A673 (cell line): Measurements from ENCODE around the gene MAT2A.

Source experiments
- EZH2 ChIP-seq: fragments of 200-600 bp; sonication (generic); IDR thresholded peaks from 2 replicates; pipeline ENCODE4 v1.6.1; 2017; ENCODE audit warnings: borderline replicate concordance, low read depth, mild to moderate bottlenecking, mixed read lengths, antibody characterized with exemption, low read length; ENCODE audit not compliant: poor library complexity, severe bottlenecking
- TF ChIP-seq, protein P1 (sequence below): fragments of 300-800, 200-600 bp; sonication (generic); conservative IDR thresholded peaks from 2 replicates; pipeline ENCODE4 v1.5.1; 2017; ENCODE audit warnings: low read depth, mild to moderate bottlenecking, antibody characterized with exemption, low read length, moderate library complexity, mixed read lengths

DNA sequence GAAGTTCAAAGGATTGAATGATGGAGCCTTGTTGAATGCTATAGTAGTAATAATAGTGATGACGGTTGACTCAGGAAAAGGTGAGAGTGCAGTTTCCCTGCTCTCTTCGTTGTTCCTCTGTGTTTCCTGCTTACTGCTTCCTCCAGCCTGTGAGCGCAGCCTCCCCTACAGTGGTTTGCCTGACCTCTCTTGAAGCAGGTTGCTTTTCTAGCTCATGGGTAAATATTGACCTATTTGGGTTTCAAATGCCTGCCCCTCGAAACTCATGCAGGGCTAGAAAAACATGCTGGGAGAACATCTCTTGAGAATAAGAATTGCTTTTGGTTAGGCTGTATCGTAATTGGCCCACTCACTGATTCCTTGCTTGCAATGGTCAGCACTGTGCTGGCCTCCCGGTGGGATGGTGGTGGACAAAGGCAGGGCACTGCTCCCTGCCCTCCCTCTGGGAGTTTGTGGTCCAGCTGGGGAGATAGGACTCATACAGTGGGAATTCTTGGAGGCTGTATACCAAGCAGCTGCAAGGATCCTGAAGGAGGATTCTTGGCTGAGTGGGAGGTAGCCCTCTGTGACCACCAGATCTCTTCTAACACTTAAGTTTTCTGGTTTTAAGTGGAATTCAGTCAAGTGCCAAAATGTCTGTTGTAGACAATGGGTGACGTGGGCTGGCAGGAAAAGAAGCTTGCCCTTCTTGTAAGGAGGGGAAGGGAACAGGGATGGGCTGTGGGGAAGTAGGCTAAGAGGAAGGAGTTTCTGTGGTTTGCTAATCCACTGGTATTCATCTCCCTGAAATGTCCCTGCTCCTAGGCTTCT lies 51.2 kb downstream of the MAT2A start:
- TF ChIP-seq, protein P1, sequence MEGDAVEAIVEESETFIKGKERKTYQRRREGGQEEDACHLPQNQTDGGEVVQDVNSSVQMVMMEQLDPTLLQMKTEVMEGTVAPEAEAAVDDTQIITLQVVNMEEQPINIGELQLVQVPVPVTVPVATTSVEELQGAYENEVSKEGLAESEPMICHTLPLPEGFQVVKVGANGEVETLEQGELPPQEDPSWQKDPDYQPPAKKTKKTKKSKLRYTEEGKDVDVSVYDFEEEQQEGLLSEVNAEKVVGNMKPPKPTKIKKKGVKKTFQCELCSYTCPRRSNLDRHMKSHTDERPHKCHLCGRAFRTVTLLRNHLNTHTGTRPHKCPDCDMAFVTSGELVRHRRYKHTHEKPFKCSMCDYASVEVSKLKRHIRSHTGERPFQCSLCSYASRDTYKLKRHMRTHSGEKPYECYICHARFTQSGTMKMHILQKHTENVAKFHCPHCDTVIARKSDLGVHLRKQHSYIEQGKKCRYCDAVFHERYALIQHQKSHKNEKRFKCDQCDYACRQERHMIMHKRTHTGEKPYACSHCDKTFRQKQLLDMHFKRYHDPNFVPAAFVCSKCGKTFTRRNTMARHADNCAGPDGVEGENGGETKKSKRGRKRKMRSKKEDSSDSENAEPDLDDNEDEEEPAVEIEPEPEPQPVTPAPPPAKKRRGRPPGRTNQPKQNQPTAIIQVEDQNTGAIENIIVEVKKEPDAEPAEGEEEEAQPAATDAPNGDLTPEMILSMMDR, result no peak
- TF ChIP-seq EZH2, result no peak
